HG03432 (cell line): ENCODE results near the gene CST1.
A peak's percentile ranks its signal among the peaks of the same experiment; 100 is the strongest.
"Not testable (repeated sequence)": the region's sequence is repeated elsewhere in the genome, so short reads cannot be mapped to it uniquely, and the experiment has no call there.

Source experiments
- ATAC-seq: cut with Tn5 transposase; IDR thresholded peaks from one replicate; pipeline ENCODE4 v1.9.1; 2021; ENCODE audit warnings: mild to moderate bottlenecking, moderate library complexity; ENCODE audit not compliant: unreplicated experiment

CST1 gene

GRCh38 chr20:23755131-23755611, 4.4 kb upstream of the CST1 start:
- ATAC-seq, result peak; percentile 58

- no peak for ATAC-seq
Measured at GRCh38 chr20:23754731-23755130, 4.0 kb upstream of the CST1 start.

GRCh38 chr20:23753589-23753988, 2.9 kb upstream of the CST1 start:
- ATAC-seq, result no peak

- no peak for ATAC-seq
Measured at GRCh38 chr20:23753194-23753548, 2.4 kb upstream of the CST1 start.

GRCh38 chr20:23752481-23753193, 1.9 kb upstream of the CST1 start:
- ATAC-seq, result no peak

- no peak for ATAC-seq
Measured at GRCh38 chr20:23752019-23752418, 1.3 kb upstream of the CST1 start.

- no peak for ATAC-seq
Measured at GRCh38 chr20:23749746-23750145, 989 bp downstream of the CST1 start.

- not testable (repeated sequence) for ATAC-seq
Measured at GRCh38 chr20:23748975-23749374, 1.8 kb downstream of the CST1 start.

- not testable (repeated sequence) for ATAC-seq
Measured at GRCh38 chr20:23747551-23747950, 3.2 kb downstream of the CST1 start.

GRCh38 chr20:23747092-23747491, 3.6 kb downstream of the CST1 start:
- ATAC-seq, result not testable (repeated sequence)

- ATAC-seq, result no peak
Measured at GRCh38 chr20:23746321-23746720, 4.4 kb downstream of the CST1 start.

- no peak for ATAC-seq
Measured at GRCh38 chr20:23745247-23745646, 5.5 kb downstream of the CST1 start.

GRCh38 chr20:23744817-23745216, 5.9 kb downstream of the CST1 start:
- no peak for ATAC-seq

GRCh38 chr20:23735391-23735790, 15.3 kb downstream of the CST1 start:
- not testable (repeated sequence) for ATAC-seq

GRCh38 chr20:23734949-23735348, 15.8 kb downstream of the CST1 start:
- ATAC-seq, result not testable (repeated sequence)

- not testable (repeated sequence) for ATAC-seq
Measured at GRCh38 chr20:23734440-23734839, 16.3 kb downstream of the CST1 start.

GRCh38 chr20:23727016-23727415, 23.7 kb downstream of the CST1 start:
- ATAC-seq, result no peak

GRCh38 chr20:23725102-23725501, 25.6 kb downstream of the CST1 start:
- no peak for ATAC-seq

- not testable (repeated sequence) for ATAC-seq
Measured at GRCh38 chr20:23723659-23724307, 27.0 kb downstream of the CST1 start.

GRCh38 chr20:23722851-23723250, 27.9 kb downstream of the CST1 start:
- not testable (repeated sequence) for ATAC-seq

GRCh38 chr20:23721962-23722361, 28.8 kb downstream of the CST1 start:
- ATAC-seq, result no peak

- ATAC-seq, result not testable (repeated sequence)
Measured at GRCh38 chr20:23719351-23719750, 31.4 kb downstream of the CST1 start.
